Upper lobe of right lung (tissue), 1 donor: ENCODE data around the gene MATCAP1. TPM values are rescaled to one million over a fixed set of nuclear protein-coding genes. Genes with fewer than 3 reads are reported as not detected.

Experiments
- ATAC-seq: fragments of 200-7000 bp; cut with Tn5 transposase; one replicate; pipeline ENCODE4 v1.9.1; 2020; ENCODE audit warnings: mild to moderate bottlenecking, moderate library complexity
- DNase-seq: peaks from one replicate; pipeline ENCODE4 v3.0.0-alpha.2; 2020
- H3K27ac ChIP-seq: fragments of 200-600 bp; one replicate; pipeline ENCODE4 v1.8.0; 2022
- H3K27me3 ChIP-seq: fragments of 200-600 bp; one replicate; pipeline ENCODE4 v1.8.0; 2022; ENCODE audit warnings: mild to moderate bottlenecking
- H3K36me3 ChIP-seq: fragments of 200-600 bp; one replicate; pipeline ENCODE4 v1.8.0; 2022
- H3K4me1 ChIP-seq: fragments of 200-600 bp; one replicate; pipeline ENCODE4 v1.8.0; 2022
- H3K4me3 ChIP-seq: fragments of 200-600 bp; one replicate; pipeline ENCODE4 v1.8.0; 2022; ENCODE audit warnings: mild to moderate bottlenecking
- H3K9me3 ChIP-seq: fragments of 200-600 bp; one replicate; pipeline ENCODE4 v1.8.0; 2022
- intact Hi-C: fragments of 100-400 bp; cut with DNase I; formaldehyde crosslinking; loops from one replicate; pipeline ENCODE4 v1.11.0; 2022
- total RNA-seq: library from RNA; stranded (reverse); fragmentation: NEBNext Ultra II Directional; extraction: Animal tissue kit (Norgen Biotek cat#: 25700); gene quantifications from one replicate; pipeline ENCODE4 v1.2.1, GENCODE V29; 2021
- TF ChIP-seq, protein P1 (sequence below): fragments of 200-600 bp; IDR thresholded peaks from one replicate; pipeline ENCODE4 v1.8.0; 2022; ENCODE audit warnings: antibody characterized with exemption
- donor health status: DM: no; HTN: yes; CAD: no; lungs with severe emphysema.

Gene MATCAP1
- total RNA-seq, 1 donor from 2014 or later: 28.4 TPM

DNA sequence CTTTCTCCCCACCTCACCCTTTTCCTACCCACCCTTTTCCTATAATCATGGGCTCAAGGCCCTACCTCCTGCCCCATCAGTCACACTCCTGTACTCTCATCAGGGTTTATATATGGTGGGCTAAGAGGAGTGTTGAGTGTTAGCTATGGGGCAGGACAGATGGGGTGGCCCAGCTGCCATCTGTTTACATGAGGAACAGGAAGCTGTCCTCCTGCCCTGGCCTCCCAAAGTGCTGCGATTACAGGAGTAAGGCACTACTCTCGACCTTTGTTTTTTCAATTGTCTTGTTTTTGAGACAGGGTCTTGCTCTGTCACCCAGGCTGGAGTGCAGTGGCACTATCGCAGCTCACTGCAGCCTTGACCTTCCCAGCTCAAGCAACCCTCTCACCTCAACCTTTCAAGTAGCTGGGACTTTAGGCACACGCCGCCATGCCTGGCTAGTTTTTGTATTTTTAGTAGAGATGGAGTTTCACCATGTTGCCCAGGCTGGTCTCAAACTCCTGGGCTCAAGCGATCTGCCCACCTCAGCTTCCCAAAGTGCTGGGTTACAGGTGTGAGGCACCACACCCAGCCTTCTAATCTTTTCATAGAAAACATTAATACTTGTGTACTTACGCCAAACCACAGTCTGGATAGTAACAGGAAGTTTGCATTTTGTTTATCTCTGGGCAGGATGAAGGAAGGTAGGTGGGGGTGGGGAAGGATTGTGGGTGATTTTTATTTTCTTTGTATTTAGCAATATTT, 25.7 kb downstream of the MATCAP1 start:
- peaks cover 26% of the 10 kb centered on the region for H3K4me1 ChIP-seq
- no peak overlapping the region for H3K4me3 ChIP-seq
- no peak for DNase-seq
- H3K27me3 ChIP-seq: peaks cover 4% of the 10 kb centered on the region
- no peaks in the 10 kb centered on the region for H3K9me3 ChIP-seq
- no peak for ATAC-seq
- no peak overlapping the region for H3K27ac ChIP-seq
- H3K36me3 ChIP-seq: no peaks in the 10 kb centered on the region
- TF ChIP-seq, protein P1, sequence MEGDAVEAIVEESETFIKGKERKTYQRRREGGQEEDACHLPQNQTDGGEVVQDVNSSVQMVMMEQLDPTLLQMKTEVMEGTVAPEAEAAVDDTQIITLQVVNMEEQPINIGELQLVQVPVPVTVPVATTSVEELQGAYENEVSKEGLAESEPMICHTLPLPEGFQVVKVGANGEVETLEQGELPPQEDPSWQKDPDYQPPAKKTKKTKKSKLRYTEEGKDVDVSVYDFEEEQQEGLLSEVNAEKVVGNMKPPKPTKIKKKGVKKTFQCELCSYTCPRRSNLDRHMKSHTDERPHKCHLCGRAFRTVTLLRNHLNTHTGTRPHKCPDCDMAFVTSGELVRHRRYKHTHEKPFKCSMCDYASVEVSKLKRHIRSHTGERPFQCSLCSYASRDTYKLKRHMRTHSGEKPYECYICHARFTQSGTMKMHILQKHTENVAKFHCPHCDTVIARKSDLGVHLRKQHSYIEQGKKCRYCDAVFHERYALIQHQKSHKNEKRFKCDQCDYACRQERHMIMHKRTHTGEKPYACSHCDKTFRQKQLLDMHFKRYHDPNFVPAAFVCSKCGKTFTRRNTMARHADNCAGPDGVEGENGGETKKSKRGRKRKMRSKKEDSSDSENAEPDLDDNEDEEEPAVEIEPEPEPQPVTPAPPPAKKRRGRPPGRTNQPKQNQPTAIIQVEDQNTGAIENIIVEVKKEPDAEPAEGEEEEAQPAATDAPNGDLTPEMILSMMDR: no peak
- intact Hi-C loops: loop anchor here (10.0 kb wide), 1 partner anchor 183 kb away; no protein-coding TSS in a partner anchor

DNA sequence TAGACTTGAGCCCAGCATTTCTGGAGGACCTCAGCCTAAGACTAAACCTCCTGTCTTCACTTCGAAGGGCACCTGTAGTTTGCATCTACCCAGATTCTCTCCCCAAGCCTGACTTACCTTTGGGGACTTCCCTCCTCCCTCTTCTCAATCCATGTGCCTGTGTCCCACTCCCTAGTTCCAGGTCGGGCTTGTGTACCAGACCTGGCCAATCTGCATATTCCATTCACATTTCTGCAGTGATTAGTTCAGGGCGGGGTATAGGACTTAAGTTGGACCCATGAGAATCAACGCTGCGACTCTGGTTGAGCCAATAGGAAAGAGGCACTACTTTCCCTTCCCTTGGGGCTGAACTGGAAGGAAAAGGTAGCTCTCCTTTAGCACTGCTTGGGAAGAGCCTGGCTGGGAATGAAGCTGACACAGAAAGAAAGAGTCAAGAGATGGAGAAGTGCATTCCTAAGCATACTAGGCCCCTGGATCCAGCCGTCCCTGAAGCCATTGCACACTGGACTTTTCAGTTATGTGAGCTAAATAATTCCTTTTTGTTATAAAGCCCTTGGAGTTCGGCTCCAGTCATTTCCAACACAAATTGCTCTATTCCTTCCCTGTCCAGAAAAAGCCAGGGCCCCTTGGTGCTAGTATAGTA, 26.5 kb downstream of the MATCAP1 start:
- intact Hi-C loops: loop anchor here (10.0 kb wide), 1 partner anchor 182 kb away; no protein-coding TSS in a partner anchor
- DNase-seq: no peak
- TF ChIP-seq, protein P1: no peak

DNA sequence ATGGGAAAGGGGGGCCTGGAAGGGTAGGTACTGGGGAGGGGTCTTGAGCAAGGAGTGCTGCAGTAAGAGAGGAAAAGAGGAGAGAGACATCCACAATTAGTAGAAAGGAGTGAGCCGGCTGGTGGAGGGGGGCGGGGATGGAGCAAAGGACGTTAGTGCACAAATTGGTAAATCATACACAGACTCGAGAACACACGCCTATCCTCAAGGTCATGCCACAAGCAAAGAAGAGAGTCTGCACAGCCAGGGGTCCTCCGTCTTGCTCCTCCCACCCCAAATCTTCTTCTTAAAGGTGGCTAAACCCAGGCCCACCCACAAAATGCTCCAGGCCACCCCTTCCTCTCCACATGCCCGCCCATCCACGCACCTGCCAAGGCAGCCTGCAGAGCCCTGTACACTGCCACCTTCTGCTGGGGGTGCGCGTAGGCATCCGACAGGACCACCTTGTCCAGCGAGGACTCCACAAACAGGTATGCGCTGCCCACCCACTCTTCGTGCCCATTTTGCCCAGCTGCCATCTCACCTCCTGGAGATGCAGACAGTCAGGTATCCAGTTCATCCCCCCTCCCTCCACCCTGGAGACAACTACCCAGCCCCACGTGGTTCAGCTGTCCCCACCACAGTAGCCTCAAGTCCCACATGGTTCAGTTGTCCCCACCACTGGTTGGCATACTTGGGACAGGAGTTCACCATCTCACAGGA, 27.5 kb downstream of the MATCAP1 start:
- no peak for ATAC-seq
- H3K4me1 ChIP-seq: peaks cover 10% of the 10 kb centered on the region
- intact Hi-C loops: loop anchor here (10.0 kb wide), 1 partner anchor 181 kb away; no protein-coding TSS in a partner anchor
- no peaks in the 10 kb centered on the region for H3K36me3 ChIP-seq
- TF ChIP-seq, protein P1: no peak
- H3K27ac ChIP-seq: no peak overlapping the region
- no peaks in the 10 kb centered on the region for H3K9me3 ChIP-seq
- no peaks in the 10 kb centered on the region for H3K27me3 ChIP-seq
- no peak for DNase-seq
- no peak overlapping the region for H3K4me3 ChIP-seq

More for the DNA sequence above, 26.5 kb downstream of the MATCAP1 start:
- Histone ChIP-seq H3K9me3 (no peaks in the 10 kb centered on the region), H3K4me1 (peaks cover 18% of the 10 kb centered on the region), H3K27ac (no peak overlapping the region), H3K4me3 (no peak overlapping the region), H3K27me3 (no peaks in the 10 kb centered on the region), H3K36me3 (no peaks in the 10 kb centered on the region)
- ATAC-seq: no peak

DNA sequence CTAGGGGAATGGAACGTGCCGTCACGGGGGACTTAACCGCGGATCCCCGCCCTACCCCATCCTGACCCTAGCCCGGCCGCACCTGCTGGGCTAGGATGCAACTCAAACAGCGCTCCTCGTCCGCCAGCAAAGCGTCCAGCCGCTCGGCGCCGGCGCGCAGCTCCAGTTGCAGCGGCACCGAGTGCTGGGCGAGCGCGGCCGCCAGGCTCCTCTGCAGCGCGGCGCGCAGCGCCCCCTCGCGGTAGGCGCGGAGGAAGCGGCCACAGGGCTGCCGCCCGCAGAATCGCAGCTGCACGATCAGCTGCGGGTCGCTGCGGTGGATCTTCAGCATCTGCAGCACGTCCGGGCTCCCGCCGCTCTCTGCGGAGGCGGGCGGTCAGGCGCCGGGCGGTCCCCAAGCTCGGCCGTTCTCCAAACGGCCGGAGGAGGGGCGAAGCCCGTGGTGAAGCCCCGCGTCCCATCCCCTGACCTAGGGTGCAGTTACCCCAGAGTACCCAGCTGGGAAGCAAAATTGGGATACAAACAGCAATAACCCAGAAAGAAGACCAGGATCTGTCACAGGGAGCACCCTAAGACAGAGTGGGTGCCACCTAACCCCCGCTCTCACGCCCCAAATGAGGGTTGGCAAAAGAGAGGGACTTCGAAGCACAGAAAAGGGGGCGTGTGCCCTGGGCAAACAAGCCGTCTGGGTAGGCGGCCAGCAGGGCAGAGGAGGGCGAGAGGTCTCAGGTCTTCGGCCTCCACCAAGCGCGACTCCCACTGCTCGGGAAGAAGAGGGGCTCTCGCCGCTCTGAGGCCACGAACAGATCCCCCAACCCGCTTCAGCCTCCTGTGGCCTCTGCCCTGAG, 28.2 kb downstream of the MATCAP1 start:
- Histone ChIP-seq H3K27me3 (no peaks in the 10 kb centered on the region), H3K9me3 (no peaks in the 10 kb centered on the region), H3K4me1 (peaks cover 12% of the 10 kb centered on the region), H3K4me3 (peak overlapping the region; percentile 8), H3K27ac (no peak overlapping the region), H3K36me3 (no peaks in the 10 kb centered on the region)
- TF ChIP-seq, protein P1: peak; percentile 96
- DNase-seq (peak; percentile 89), ATAC-seq (peak; percentile 78)
- intact Hi-C loops: loop anchor here (10.0 kb wide), 1 partner anchor 181 kb away; no protein-coding TSS in a partner anchor
